Measurements from ENCODE around the gene NDUFA12. TPM values are rescaled to one million over a fixed set of nuclear protein-coding genes. Genes with fewer than 3 reads are reported as not detected.

The NDUFA12 gene
- total RNA-seq, 1 experiment from 2014 or later, result 157 TPM

- TF ChIP-seq EZH2 (IDR thresholded peaks at IDR 0.05; ENCODE audit: borderline replicate concordance, low read depth, low read length, poor library complexity, severe bottlenecking) (no peak), CTCF (conservative IDR thresholded peaks at IDR 0.05; ENCODE audit: low read depth, low read length) (no peak)
- no TSS peak for BruUV-seq (replicated peaks)
- intact Hi-C loops (cut with micrococcal nuclease; ENCODE audit: unreplicated experiment), result no loop called here
- Histone ChIP-seq H3K36me3 (ENCODE audit: insufficient read depth, low read length, poor library complexity, severe bottlenecking) (no peaks in the 10 kb centered on the region), H3K4me1 (ENCODE audit: insufficient read depth, low read length, poor library complexity, severe bottlenecking) (peaks cover 19% of the 10 kb centered on the region), H3K27me3 (replicated peaks; ENCODE audit: insufficient read depth, low read depth, low read length, poor library complexity) (no peaks in the 10 kb centered on the region), H3K4me3 (ENCODE audit: low read depth, low read length, poor library complexity, severe bottlenecking) (no peak overlapping the region), H3K27ac (ENCODE audit: low read depth, low read length, poor library complexity, severe bottlenecking) (no peak overlapping the region), H3K9me3 (ENCODE audit: low read depth, low read length, poor library complexity, severe bottlenecking) (no peaks in the 10 kb centered on the region)
- no peak for DNase-seq (ENCODE audit: low spot score)
- CTCF ChIA-PET, result no interaction called here
- POLR2A ChIA-PET (ENCODE audit: low non-redundant PET), result no interaction called here
Observed at GRCh38 chr12:94925729-94926128, 77.8 kb downstream of the NDUFA12 start.

GRCh38 chr12:94925206-94925605, 78.3 kb downstream of the NDUFA12 start:
- POLR2A ChIA-PET (ENCODE audit: low non-redundant PET), result no interaction called here
- TF ChIP-seq CTCF (conservative IDR thresholded peaks at IDR 0.05; ENCODE audit: low read depth, low read length), result no peak
- no peak for TF ChIP-seq EZH2 (IDR thresholded peaks at IDR 0.05; ENCODE audit: borderline replicate concordance, low read depth, low read length, poor library complexity, severe bottlenecking)
- BruUV-seq (replicated peaks), result no TSS peak
- peaks cover 19% of the 10 kb centered on the region for H3K4me1 ChIP-seq (ENCODE audit: insufficient read depth, low read length, poor library complexity, severe bottlenecking)
- CTCF ChIA-PET, result no interaction called here
- no peaks in the 10 kb centered on the region for H3K27me3 ChIP-seq (replicated peaks; ENCODE audit: insufficient read depth, low read depth, low read length, poor library complexity)
- intact Hi-C loops (cut with micrococcal nuclease; ENCODE audit: unreplicated experiment), result no loop called here
- H3K9me3 ChIP-seq (ENCODE audit: low read depth, low read length, poor library complexity, severe bottlenecking), result no peaks in the 10 kb centered on the region
- H3K4me3 ChIP-seq (ENCODE audit: low read depth, low read length, poor library complexity, severe bottlenecking), result no peak overlapping the region
- DNase-seq (ENCODE audit: low spot score), result no peak
- no peak overlapping the region for H3K27ac ChIP-seq (ENCODE audit: low read depth, low read length, poor library complexity, severe bottlenecking)
- H3K36me3 ChIP-seq (ENCODE audit: insufficient read depth, low read length, poor library complexity, severe bottlenecking), result no peaks in the 10 kb centered on the region

GRCh38 chr12:94922561-94922960, 80.9 kb downstream of the NDUFA12 start:
- ChIA-PET POLR2A (ENCODE audit: low non-redundant PET) (no interaction called here), CTCF (no interaction called here)
- peak; percentile 61 for DNase-seq (ENCODE audit: low spot score)
- Histone ChIP-seq H3K4me3 (ENCODE audit: low read depth, low read length, poor library complexity, severe bottlenecking) (no peak overlapping the region), H3K36me3 (ENCODE audit: insufficient read depth, low read length, poor library complexity, severe bottlenecking) (no peaks in the 10 kb centered on the region), H3K27ac (ENCODE audit: low read depth, low read length, poor library complexity, severe bottlenecking) (no peak overlapping the region), H3K27me3 (replicated peaks; ENCODE audit: insufficient read depth, low read depth, low read length, poor library complexity) (no peaks in the 10 kb centered on the region), H3K9me3 (ENCODE audit: low read depth, low read length, poor library complexity, severe bottlenecking) (no peaks in the 10 kb centered on the region), H3K4me1 (ENCODE audit: insufficient read depth, low read length, poor library complexity, severe bottlenecking) (peaks cover 19% of the 10 kb centered on the region)
- intact Hi-C loops (cut with micrococcal nuclease; ENCODE audit: unreplicated experiment), result no loop called here
- no TSS peak for BruUV-seq (replicated peaks)
- TF ChIP-seq CTCF (conservative IDR thresholded peaks at IDR 0.05; ENCODE audit: low read depth, low read length) (no peak), EZH2 (IDR thresholded peaks at IDR 0.05; ENCODE audit: borderline replicate concordance, low read depth, low read length, poor library complexity, severe bottlenecking) (no peak)

Other genes with a start within 250 kb of the NDUFA12 start
- gene NR2C1, start 69.9 kb upstream of the NDUFA12 start, total RNA-seq (2021), result 42.1 and 44.3 TPM in 2 replicates
- 11.7 and 12.6 TPM in 2 replicates for gene FGD6, start 213.8 kb upstream of the NDUFA12 start, total RNA-seq (2021)
- gene VEZT, start 214.1 kb upstream of the NDUFA12 start, total RNA-seq (2021), result 107 and 111 TPM in 2 replicates

Measured in A673 (cell line).